Right forelimb (tissue), 1 donor: Measurements from ENCODE around the gene CDK19.
"Not testable (repeated sequence)": the region's sequence is repeated elsewhere in the genome, so short reads cannot be mapped to it uniquely, and the experiment has no call there.

ENCODE experiments used
- DNase-seq: peaks from one replicate; pipeline ENCODE4 v3.0.0-alpha.2; 2018

The CDK19 gene

DNA sequence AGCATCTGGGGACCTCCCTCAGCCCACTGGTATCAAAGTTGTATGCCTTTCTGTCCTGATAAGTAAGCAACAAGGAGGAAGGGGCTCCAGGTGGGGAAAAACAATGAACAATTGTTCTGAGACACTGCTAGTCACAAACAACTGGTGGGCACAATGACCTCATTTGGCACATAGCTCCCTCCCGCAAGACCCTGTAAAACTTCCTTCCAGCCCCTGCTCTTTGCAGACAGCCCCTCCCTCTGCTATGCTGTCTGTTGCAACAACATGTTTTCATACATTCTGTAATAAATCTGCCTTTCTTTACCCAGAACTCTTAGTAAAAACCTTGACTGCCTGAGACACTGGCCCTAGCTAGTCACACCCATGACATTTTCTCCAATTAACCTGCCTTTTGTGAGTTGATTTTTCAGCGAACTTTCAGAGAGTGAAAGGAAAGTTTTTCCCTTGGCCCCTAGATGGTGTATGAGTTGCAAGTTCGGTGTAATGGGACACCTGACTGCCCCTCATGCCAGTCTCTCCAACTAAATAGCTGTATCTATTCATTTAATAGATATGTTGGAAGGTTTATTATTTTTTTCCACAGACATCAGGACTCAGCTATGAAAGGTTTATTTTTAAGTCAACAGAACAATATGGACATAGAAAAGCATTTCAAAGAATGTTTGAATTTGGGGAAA lies 196.5 kb downstream of the CDK19 start:
- DNase-seq, result no peak

DNA sequence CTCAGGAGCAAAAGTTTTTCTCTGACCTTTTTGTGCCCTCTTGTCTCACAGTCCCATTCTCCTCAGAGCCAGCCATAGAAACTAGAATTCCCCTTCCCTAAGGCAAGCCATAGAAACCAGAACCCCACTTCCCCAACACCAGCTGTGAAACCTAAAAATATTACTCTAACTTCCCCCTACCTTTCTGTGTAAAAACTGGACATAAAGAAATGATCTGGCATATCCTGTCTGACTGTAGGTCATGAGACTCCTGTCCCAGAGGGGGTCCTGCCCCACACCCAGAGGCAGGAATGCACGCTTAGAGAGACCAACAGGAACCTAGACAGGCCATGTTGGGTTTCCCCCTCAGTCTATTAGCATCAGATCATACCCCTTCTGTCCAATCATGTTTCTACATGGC lies 198.2 kb downstream of the CDK19 start:
- no peak for DNase-seq

DNA sequence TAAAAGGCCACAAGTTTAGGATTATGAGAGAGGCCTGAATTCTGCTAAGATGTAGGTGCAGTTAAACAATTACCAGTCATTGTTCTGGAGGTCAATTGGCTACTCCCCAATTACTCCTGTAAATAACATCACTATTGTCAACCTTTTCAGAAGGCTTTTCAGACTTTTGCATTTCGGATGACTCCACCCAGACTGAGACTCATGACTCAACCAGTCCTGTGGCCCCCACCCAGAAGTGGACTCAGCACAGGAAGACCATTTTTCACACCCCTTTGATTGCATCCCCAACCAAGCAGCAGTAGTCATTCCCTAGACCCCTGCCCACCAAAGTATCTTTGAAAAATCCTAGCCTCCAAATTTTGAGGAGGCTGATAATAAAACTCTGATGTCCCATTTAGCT lies 199.5 kb downstream of the CDK19 start:
- DNase-seq, result no peak

DNA sequence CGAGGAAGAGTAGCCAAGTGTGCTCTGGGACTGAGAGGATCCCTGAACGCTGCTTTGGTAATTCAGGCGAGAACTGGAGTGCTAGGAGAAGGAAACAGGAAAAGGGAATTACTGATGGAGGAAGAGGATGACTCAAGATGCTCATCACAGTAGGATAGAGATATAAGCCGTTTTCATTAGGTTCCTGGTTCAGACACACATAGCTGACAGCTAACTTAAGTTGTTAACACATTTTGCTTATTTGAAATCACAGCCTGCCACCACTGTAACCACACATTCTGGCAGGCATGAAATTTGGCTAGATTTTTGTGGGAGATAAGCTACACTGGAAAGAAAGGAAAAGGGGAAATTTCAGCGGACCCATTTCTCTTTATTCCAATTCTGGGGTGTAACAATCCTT lies 200.7 kb downstream of the CDK19 start:
- DNase-seq, result no peak

DNA sequence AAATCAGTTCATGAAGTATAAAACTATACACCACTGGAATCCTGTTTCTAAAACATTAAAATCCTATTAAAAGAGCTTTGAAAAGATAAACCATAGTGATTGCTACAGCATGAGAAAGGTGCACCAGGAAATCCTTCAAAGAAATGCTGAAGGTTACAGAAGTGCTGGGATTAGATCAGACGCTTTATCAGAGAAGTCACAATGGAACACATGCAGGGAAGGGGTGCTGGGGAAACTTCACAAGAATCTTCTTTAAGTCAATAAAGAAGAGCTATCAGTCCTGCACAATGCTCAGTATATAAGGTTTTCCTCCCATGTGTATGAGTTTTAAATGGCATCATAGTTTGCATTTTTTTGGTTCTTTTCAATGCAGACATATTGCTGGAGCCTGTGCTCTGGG lies 201.2 kb downstream of the CDK19 start:
- DNase-seq, result no peak

DNA sequence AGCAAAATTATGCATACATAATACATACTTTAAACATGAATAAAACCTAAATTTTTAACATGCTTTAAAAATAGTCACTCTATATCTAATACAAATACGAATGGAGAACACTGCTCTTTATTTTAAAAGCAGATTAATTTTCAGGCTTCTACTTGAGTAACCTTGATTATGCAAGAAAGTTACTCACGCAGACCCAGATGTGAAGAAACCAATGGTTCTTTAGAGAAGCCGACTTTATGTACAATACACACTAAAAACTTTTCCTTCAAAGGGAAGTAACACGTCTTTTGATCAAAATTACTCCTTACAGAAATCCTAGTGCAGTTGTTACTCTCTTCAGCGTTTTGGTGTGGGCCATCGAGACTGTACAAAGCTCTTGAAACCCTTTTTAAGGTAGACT lies 201.9 kb downstream of the CDK19 start:
- DNase-seq, result no peak

DNA sequence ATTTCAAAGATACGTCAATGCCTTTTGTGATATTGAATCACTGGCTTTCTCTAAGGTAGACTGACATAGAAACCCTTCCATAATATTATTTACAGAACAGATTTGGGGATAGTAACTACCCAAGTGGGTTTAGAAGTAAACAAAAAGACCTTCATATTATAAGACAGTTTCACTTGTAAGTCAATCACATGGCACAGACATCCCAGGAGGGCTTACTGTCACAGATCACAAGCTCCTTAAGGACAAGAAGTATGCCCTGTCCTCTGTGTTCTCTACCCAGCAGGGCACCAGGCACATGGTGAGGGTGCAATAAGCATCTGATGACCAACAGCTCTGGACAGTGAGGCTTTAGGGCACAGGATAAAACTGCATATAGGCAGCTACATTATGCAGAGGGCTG lies 203.0 kb downstream of the CDK19 start:
- DNase-seq, result no peak

DNA sequence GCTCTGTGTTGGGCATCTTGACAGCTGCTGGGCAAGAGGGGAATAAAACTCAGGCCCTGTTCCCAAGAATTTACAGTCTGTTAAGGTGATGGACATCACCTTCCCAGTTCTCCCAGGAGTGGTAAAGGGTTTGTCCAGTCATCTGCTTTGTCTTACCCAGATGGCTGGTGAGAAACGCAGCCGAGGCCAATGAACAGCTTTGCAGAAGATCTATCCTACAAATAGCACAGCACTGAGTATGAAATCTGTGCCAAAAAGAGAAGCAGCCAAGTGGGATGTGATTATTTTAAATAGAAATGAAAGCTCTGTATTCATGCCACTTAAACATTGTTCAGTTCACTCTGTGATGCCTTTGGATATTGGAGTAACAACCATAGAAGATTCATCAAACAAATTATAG lies 206.2 kb downstream of the CDK19 start:
- DNase-seq, result no peak

DNA sequence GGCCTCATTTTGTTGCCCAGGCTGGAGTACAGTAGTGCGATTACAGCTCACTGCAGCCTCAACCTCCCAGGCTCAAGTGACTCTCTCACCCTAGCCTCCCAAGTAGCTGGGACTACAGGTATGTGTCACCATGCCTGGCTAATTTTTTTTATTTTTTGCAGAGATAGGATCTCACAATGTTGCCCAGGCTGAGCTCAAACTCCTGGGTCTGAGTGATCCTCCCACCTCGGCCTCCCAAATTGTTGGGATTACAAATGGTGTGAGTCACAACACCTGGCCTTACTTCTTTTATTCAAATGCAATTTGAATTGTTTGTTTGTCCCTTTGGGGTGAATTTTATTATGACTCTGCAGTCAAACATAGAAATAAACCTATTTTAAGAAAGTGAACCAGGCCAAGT lies 207.1 kb downstream of the CDK19 start:
- no peak for DNase-seq

DNA sequence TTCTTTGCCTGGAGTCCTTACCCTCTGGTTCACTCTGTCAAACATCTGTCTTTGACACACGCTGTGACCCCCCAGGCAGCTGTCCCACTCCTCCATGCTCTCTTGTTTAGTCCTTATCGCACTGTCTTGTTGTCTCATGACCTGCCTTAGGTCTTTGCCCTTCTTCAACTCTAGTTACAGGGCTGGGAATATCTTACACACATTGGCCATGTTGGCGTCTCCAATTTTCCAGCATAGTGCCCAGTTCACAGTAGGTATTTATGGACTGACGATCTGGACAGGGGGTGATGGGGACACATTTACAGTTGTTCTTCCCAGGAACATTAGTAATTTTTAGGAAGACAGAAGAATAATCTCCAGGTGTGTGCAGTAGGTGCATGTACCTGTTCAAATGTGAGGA lies 209.1 kb downstream of the CDK19 start:
- no peak for DNase-seq

DNA sequence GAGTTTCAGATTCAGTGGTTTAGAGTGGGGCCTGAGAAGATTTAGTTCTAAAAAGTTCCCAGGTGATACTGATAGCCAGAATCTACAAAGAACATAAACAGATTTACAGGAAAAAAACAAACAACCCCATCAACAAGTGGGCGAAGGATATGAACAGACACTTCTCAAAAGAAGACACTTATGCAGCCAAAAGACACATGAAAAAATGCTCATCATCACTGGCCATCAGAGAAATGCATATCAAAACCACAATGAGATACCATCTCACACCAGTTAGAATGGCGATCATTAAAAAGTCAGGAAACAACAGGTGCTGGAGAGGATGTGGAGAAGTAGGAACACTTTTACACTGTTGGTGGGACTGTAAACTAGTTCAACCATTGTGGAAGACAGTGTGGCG lies 214.6 kb downstream of the CDK19 start:
- DNase-seq, result not testable (repeated sequence)

DNA sequence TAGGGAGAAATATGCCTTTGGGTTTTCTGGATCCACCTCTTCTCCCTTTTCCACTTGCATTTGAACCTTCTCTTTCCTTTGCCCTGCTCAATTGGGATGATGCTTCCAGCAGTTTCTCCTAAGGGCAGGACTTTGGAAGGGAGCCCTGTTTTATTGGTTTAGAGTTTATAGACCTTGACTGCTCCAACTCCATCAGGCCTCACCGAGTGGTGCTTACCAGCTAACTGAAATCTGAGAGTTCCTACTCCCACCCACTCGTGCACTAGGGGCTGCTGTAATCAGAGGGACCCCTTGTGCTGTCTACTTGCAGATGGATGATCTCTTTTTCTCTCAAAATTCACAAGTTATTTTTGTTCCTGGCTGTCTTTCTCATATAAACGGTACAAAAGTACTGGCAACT lies 217.5 kb downstream of the CDK19 start:
- DNase-seq, result no peak

DNA sequence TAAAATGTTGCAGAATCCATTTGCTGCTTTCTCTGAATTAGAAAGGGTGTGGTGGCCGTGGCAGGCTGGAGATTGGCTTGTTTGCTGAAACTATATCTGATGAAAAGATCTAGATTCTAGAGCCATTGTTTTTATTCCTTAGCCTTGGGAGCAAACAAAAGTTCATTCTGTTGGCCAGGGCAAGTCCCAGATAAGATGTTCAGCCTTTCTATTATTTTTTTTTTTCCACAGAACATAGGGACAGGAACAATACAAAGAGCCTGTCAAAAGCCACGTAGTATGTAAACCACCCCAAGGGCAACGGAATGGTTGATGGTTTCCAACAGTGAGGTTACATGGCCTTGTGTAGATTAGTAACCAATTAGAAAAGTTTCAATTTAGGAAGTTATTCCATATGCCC lies 218.9 kb downstream of the CDK19 start:
- DNase-seq, result no peak

DNA sequence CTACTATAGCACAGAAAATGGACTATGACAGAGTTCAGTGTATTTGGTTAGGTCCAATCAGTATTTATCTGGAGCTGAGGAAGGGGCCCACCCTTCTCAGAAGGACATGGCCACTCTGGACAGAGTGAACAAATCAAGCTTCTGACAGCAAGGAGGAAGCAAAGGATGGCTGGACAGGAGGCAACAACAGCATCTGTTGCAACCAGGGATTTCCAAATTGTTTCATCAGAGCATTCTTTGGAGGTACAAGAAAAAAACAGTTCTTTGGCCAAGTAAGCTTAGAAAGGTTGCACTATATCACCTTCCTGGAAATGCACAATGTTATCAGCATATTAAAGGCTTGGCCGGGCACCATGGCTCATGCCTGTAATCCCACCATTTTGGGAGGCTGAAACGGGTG lies 220.2 kb downstream of the CDK19 start:
- no peak for DNase-seq

DNA sequence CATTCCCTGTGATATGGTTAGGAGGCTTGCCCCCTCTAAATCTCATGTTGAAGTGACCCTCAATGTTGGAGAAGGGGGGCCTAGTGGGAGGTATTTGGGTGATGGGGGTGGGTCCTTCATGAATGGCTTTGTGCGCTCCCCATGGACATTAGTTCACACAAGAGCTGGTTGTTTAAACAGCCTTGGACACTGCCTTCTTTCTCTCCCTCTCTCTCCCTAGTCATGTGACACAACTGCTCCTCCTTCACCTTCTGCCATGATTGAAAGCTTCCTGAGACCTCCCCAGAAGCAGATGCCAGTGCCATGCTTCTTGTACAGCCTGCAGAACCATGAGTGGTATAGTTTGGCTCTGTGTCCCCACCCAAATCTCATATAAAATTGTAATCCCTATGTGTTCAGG lies 221.6 kb downstream of the CDK19 start:
- no peak for DNase-seq

DNA sequence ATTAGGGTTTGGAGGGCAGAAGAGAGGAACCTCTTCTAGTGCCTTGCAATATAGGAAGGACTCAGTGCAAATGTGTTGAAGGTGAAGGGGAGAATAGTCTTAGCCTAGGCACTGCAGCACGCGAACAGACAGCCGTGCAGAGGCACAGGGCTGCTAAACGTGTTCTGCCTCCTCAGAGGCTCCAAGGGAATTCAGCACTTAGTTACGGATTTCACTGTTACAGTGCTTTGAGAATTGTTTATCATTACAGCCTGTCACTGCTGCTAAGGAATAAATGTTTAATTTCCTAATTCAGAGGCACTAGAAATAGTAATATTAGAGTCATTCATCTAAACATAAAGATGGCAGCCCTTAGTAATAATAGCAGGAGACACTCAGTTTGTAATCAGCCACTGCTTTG lies 222.5 kb downstream of the CDK19 start:
- no peak for DNase-seq

DNA sequence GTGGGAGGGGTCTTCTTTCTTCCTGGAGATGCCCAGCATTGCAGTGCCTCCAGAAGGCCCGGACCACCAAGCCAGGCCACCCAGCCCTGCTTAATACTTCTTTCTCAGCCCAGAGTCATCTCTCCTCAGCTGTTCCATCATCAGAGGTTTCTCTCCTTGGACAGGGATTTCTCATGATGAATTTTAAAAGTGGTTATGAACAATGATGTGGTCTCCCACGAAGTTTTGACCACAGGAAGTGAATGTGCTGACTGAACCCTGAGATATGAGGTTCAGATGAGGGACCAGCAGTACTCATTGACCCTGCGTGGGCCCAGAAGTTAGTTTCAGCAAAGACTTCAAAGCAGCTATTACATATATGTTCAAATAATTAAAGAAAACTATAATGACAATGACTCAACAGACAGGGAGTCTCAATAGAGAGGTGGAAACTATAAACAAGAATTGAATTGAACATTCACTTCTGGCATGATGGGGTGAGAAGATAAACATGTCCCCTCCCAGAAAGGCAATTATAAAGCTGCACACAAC lies 224.4 kb downstream of the CDK19 start:
- DNase-seq, result no peak

DNA sequence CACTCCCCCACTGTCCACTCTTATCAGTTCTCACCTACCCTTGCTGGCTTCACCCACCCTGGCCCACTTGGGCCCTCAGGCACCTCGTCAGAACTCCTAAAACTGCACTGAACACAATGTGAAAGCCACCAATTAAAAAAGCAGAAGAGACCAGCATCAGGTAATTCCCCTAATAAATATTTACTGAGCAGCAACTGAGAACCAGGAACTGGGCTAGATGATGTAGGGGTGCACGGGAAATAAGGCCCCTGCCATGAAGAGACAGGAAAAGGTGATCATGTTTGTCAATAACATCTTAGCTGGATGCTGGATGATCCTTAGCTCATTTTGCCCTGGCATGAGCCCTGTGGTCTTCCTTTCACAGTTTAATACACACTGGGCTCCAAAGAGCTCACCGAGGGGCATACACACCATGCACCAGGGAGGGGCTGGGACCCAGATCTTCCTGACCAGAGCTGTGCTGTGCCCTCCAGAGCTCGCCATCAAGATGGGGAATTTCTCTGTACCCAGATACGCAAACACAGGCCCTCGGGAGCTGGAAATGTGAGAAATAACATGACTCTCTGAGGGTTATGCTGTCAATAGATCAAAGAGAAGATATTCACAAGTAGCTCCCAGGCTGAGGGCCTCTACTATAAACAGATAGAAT lies 225.3 kb downstream of the CDK19 start:
- DNase-seq, result no peak

DNA sequence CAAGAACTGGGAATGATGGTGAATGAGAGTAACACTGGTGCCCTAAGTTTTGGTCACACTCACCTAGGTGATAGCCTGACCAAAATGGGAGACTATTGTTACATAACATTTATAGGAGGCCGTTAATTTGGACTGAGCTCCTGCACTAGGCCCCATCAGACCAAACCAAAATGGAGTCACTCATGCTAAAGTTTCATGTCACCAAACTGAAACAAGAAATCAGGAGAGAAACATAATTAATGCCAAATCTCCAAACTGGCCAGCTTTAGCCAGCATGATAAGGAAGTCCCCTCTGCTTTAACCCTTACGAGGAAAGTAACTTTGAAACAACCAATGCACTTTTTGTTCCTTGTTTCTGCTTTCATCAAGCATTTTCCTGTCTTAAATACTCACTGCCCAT lies 227.9 kb downstream of the CDK19 start:
- no peak for DNase-seq

DNA sequence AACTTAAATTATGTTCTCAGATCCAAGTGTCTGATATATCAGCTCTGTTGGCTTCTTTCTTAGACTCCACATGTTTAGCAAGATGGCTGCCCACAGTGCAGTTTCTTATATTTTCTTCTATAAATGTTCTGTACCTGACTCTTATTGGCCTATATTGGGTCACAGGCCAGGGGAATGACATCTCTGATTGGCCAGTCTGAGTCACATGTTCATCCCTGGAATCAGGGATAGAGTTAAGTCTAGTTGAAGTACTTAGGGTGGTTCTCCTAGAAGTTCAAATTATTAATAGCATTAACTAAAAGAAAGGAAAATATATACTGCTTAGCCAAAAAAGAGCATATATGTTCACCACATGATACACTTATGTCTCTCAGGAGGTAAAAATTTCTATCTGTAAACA lies 233.6 kb downstream of the CDK19 start:
- DNase-seq, result no peak

DNA sequence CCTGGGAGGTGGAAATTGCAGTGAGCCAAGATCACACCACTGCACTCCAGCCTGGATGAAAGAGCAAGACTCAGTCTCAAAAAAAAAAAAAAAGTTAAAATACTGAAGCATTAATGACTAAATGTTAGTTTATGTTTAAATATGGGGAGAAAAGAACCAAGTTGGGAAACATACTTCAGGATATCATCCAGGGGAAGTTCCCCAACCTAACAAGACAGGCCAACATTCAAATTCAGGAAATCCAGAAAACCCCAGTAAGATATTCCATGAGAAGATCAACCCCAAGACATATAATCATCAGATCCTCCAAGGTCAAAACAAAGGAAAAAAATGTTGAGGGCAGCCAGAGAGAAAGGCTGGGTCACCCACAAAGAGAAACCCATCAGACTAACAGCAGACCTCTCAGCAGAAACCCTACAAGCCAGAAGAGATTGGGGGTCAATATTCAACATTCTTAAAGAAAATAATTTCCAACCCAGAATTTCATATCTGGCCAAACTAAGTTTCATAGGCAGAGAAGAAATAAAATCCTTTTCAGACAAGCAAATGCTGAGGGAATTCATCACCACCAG lies 237.6 kb downstream of the CDK19 start:
- DNase-seq, result not testable (repeated sequence)

DNA sequence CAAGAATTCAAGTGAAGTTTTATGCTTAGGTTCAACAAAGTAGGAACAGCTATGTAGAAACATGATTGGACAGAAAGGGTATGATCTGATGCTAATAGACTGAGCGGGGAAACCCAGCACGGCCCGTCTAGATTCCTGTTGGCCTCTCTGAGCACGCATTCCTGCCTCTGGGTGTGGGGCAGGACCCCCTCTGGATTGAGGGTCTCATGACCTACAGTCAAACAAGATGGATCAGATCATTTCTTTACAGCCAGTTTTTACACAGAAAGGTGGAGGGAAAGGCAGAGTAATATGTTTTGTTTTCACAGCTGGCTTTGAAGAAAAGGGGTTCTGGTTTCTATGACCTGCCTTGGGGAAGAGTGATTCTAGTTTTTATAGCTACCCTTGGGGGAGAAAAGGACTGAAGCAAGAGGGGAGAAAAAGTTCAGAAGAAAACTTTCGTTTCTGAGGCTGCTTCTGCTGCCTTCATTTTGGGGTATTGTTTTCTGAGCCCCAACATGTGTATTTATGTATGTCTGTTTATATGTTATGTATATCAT lies 239.3 kb downstream of the CDK19 start:
- DNase-seq, result no peak

DNA sequence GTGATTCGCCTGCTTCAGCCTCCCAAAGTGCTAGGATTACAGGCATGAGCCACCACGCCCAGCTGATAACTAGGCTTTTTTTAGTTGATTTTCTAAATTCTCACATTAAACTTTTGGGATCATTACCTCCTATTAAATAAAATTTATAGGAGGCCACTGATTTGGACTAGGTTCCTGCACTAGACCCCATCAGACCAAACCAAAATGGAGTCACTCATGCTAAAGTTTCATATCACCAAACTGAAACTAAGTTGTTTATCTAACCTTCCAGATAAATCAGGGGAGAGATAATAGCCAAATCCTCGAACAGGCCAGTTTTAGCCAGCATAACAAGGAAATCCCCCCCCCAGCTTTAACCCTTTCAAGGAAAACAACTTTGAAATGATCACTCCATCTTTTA lies 240.5 kb downstream of the CDK19 start:
- no peak for DNase-seq

DNA sequence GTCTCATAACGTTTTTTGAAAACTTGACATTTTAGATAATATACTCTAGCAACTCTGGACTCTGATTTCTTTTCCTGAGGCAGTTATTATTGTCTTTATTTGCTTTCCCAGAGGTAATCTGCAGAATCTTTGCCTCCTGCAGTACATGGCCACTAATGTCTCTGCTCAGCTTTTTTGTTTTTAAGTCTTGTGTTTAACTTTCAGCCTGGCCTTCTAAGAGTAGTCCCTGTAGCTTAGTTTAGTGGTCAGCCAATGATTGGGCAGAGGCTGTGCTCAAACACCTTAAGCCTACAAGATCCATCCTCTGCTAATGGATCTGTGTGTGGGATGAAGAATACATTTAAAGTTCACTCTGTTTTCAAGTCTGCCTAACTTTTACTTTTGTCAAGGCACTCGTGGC lies 241.7 kb downstream of the CDK19 start:
- no peak for DNase-seq
